ENCODE measurements around the gene ADAMTSL5.

DNA sequence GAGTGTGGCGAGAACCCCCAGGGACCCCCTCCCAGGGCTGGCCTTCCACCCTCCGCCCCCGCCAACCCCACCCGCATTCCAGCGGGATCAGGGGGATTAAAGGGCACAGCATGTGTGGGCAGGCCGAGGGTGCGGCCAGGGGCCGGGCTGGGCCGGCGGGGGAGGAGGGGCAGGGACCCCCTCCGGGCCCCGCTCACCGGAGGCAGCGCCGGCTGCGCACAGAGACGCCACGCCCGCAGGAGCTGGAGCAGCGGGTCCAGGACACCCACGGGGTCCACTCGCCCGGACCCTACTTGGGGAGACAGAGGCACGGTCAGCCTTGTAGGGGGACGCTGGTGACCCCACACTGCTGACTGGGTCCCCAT is 2.4 kb downstream of the ADAMTSL5 start:
- TF ChIP-seq POLR2A (IDR thresholded peaks at IDR 0.05) (no peak), POLR2AphosphoS5 (IDR thresholded peaks at IDR 0.05) (no peak), EP300 (IDR thresholded peaks at IDR 0.05) (no peak)
- TF ChIP-seq, protein P1, sequence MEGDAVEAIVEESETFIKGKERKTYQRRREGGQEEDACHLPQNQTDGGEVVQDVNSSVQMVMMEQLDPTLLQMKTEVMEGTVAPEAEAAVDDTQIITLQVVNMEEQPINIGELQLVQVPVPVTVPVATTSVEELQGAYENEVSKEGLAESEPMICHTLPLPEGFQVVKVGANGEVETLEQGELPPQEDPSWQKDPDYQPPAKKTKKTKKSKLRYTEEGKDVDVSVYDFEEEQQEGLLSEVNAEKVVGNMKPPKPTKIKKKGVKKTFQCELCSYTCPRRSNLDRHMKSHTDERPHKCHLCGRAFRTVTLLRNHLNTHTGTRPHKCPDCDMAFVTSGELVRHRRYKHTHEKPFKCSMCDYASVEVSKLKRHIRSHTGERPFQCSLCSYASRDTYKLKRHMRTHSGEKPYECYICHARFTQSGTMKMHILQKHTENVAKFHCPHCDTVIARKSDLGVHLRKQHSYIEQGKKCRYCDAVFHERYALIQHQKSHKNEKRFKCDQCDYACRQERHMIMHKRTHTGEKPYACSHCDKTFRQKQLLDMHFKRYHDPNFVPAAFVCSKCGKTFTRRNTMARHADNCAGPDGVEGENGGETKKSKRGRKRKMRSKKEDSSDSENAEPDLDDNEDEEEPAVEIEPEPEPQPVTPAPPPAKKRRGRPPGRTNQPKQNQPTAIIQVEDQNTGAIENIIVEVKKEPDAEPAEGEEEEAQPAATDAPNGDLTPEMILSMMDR (IDR thresholded peaks at IDR 0.05): no peak

All from sigmoid colon (tissue), 4 donors.